ENCODE data around the gene LSAMP.

LSAMP gene

DNA sequence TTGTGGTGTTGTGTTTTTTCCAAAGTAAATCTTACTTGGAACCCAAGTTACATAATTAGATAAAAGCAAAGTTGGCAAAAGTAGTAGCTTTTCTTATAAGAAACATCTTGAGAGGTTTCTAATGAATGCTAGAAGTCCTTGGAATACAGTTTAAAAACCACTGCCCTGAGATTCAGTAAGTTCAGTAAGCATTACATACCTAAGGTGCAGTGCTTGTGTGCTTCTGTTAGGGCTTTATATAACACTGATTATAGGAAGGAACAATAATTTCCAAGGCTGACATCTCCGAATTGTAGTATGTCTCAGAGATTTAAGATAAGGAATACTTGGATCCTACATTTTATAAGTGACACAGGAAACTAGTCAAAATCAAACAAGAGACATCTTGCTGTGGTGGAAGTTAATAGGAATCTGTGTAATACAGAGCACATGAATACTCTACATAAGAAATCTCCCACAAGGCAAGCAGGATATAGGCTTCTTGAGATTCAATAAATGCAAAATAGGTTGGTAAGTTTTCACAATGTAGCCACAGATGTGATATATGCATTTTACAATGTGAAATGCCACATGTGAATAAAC lies 268.2 kb downstream of the LSAMP start:
- no peak overlapping the region for H3K14ac ChIP-seq (ENCODE audit: low read length)
- H2BK5ac ChIP-seq (ENCODE audit: low read depth, low read length, poor library complexity), result no peak overlapping the region
- no peak overlapping the region for H2AFZ ChIP-seq (ENCODE audit: insufficient read depth, low read length, poor library complexity)
- H3K18ac ChIP-seq (ENCODE audit: low read length), result no peak overlapping the region
- H3K36me3 ChIP-seq (ENCODE audit: control insufficient read depth in 1 of 2, insufficient read depth in 2 of 2, low read length in 2 of 2), result no peaks in the 10 kb centered on the region
- no peak overlapping the region for H4K8ac ChIP-seq (ENCODE audit: low read depth, low read length)
- WGBS (ENCODE audit: extremely low coverage, insufficient coverage, insufficient read length), result no CpG with 5 or more reads among the region's 1 CpG
- H4K91ac ChIP-seq (ENCODE audit: low read depth, low read length), result no peak overlapping the region
- no peak overlapping the region for H2BK12ac ChIP-seq (ENCODE audit: low read length)
- H3K27ac ChIP-seq (ENCODE audit: low read depth, low read length), result no peak overlapping the region
- no peak overlapping the region for H3K4me2 ChIP-seq (ENCODE audit: low read length)
- DNase-seq, result no peak
- no peak overlapping the region for H2AK5ac ChIP-seq (ENCODE audit: low read length)
- no peaks in the 10 kb centered on the region for H3K79me2 ChIP-seq (ENCODE audit: control insufficient read depth, insufficient read depth, low read length, poor library complexity)
- no peak overlapping the region for H3K23ac ChIP-seq (ENCODE audit: low read length)
- H4K12ac ChIP-seq (ENCODE audit: low read depth, low read length), result no peak overlapping the region
- no peak overlapping the region for H3K4ac ChIP-seq (ENCODE audit: low read depth, low read length)
- H3K4me1 ChIP-seq (ENCODE audit: control insufficient read depth in 1 of 2, insufficient read depth in 2 of 2, low read length in 2 of 2), result no peaks in the 10 kb centered on the region
- H3K4me3 ChIP-seq (ENCODE audit: low read depth, low read length), result no peak overlapping the region
- no peaks in the 10 kb centered on the region for H3K79me1 ChIP-seq (ENCODE audit: low read length)
- no peak overlapping the region for H3K9ac ChIP-seq (ENCODE audit: low read length)
- H3K27me3 ChIP-seq (ENCODE audit: insufficient read depth, low read length), result no peaks in the 10 kb centered on the region
- no peak overlapping the region for H2BK120ac ChIP-seq (ENCODE audit: insufficient read depth, low read length, poor library complexity)
- H3K9me3 ChIP-seq (ENCODE audit: insufficient read depth, low read depth, low read length), result no peaks in the 10 kb centered on the region

DNA sequence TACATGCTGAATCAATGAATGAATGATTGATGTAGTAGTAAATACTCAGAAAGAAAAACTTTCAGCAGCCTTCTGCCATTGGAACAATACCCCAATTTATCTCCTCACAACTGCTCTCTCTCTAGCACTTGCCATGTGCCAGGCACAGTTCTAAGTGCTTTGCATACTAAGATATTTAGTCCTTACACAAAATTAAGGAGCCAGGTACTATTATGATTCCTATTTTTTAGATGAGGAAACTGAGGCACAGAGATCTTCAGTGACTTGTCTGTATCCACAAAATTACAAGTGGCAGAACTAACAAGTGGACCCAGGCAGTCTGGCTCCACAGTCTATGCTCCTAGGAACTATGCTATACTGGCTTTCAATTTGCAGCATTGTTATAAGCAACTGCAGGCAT lies 279.2 kb downstream of the LSAMP start:
- Histone ChIP-seq H3K9me3 (ENCODE audit: insufficient read depth, low read depth, low read length) (no peaks in the 10 kb centered on the region), H3K27me3 (ENCODE audit: insufficient read depth, low read length) (no peaks in the 10 kb centered on the region), H3K79me2 (ENCODE audit: control insufficient read depth, insufficient read depth, low read length, poor library complexity) (no peaks in the 10 kb centered on the region), H2AK5ac (ENCODE audit: low read length) (no peak overlapping the region), H3K4ac (ENCODE audit: low read depth, low read length) (no peak overlapping the region), H3K4me3 (ENCODE audit: low read depth, low read length) (no peak overlapping the region), H3K14ac (ENCODE audit: low read length) (no peak overlapping the region), H3K27ac (ENCODE audit: low read depth, low read length) (no peak overlapping the region), H2BK12ac (ENCODE audit: low read length) (no peak overlapping the region), H3K36me3 (ENCODE audit: control insufficient read depth in 1 of 2, insufficient read depth in 2 of 2, low read length in 2 of 2) (no peaks in the 10 kb centered on the region), H4K12ac (ENCODE audit: low read depth, low read length) (no peak overlapping the region), H2BK120ac (ENCODE audit: insufficient read depth, low read length, poor library complexity) (no peak overlapping the region), H2AFZ (ENCODE audit: insufficient read depth, low read length, poor library complexity) (no peak overlapping the region), H3K23ac (ENCODE audit: low read length) (no peak overlapping the region), H3K79me1 (ENCODE audit: low read length) (no peaks in the 10 kb centered on the region), H3K18ac (ENCODE audit: low read length) (no peak overlapping the region), H3K4me1 (ENCODE audit: control insufficient read depth in 1 of 2, insufficient read depth in 2 of 2, low read length in 2 of 2) (no peaks in the 10 kb centered on the region), H4K8ac (ENCODE audit: low read depth, low read length) (no peak overlapping the region), H3K4me2 (ENCODE audit: low read length) (no peak overlapping the region), H4K91ac (ENCODE audit: low read depth, low read length) (no peak overlapping the region), H3K9ac (ENCODE audit: low read length) (no peak overlapping the region), H2BK5ac (ENCODE audit: low read depth, low read length, poor library complexity) (no peak overlapping the region)
- DNase-seq, result no peak

- no peaks in the 10 kb centered on the region for H3K27me3 ChIP-seq (ENCODE audit: insufficient read depth, low read length)
- no peak overlapping the region for H3K23ac ChIP-seq (ENCODE audit: low read length)
- H2AK5ac ChIP-seq (ENCODE audit: low read length), result no peak overlapping the region
- H2BK5ac ChIP-seq (ENCODE audit: low read depth, low read length, poor library complexity), result no peak overlapping the region
- no peak for DNase-seq
- H4K91ac ChIP-seq (ENCODE audit: low read depth, low read length), result no peak overlapping the region
- H3K18ac ChIP-seq (ENCODE audit: low read length), result no peak overlapping the region
- no peaks in the 10 kb centered on the region for H3K9me3 ChIP-seq (ENCODE audit: insufficient read depth, low read depth, low read length)
- H3K4me1 ChIP-seq (ENCODE audit: control insufficient read depth in 1 of 2, insufficient read depth in 2 of 2, low read length in 2 of 2), result no peaks in the 10 kb centered on the region
- no peaks in the 10 kb centered on the region for H3K79me2 ChIP-seq (ENCODE audit: control insufficient read depth, insufficient read depth, low read length, poor library complexity)
- H2BK12ac ChIP-seq (ENCODE audit: low read length), result no peak overlapping the region
- no peaks in the 10 kb centered on the region for H3K36me3 ChIP-seq (ENCODE audit: control insufficient read depth in 1 of 2, insufficient read depth in 2 of 2, low read length in 2 of 2)
- no peak overlapping the region for H4K8ac ChIP-seq (ENCODE audit: low read depth, low read length)
- H4K12ac ChIP-seq (ENCODE audit: low read depth, low read length), result no peak overlapping the region
- no peak overlapping the region for H2BK120ac ChIP-seq (ENCODE audit: insufficient read depth, low read length, poor library complexity)
- no peak overlapping the region for H3K4ac ChIP-seq (ENCODE audit: low read depth, low read length)
- no peak overlapping the region for H3K4me3 ChIP-seq (ENCODE audit: low read depth, low read length)
- H3K9ac ChIP-seq (ENCODE audit: low read length), result no peak overlapping the region
- no peaks in the 10 kb centered on the region for H3K79me1 ChIP-seq (ENCODE audit: low read length)
- H2AFZ ChIP-seq (ENCODE audit: insufficient read depth, low read length, poor library complexity), result no peak overlapping the region
- H3K27ac ChIP-seq (ENCODE audit: low read depth, low read length), result no peak overlapping the region
- H3K4me2 ChIP-seq (ENCODE audit: low read length), result no peak overlapping the region
- no peak overlapping the region for H3K14ac ChIP-seq (ENCODE audit: low read length)
These were observed 279.6 kb downstream of the LSAMP start for GRCh38 chr3:116165641-116166040.

DNA sequence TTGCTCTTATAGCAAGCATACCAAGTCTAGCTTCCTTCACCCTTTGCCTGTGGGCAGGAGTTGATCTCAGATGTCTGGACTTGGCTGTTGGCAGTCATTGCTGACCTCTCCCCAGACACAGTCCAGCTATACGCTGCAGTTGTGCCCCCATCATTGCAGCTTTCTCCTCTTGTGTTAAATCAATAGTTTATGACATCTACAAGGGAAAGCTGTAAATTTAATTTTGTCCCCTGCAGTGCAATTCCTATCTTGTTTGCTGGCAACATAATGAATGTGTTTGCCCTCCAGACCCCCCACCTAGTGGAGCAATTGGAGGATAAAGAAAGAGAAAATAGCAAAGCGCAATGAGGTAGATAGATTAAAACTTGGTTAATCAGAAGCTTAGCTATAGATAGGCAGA lies 280.2 kb downstream of the LSAMP start:
- Histone ChIP-seq H3K79me1 (ENCODE audit: low read length) (no peaks in the 10 kb centered on the region), H3K9ac (ENCODE audit: low read length) (no peak overlapping the region), H3K14ac (ENCODE audit: low read length) (no peak overlapping the region), H4K91ac (ENCODE audit: low read depth, low read length) (no peak overlapping the region), H3K18ac (ENCODE audit: low read length) (no peak overlapping the region), H3K4me3 (ENCODE audit: low read depth, low read length) (no peak overlapping the region), H3K23ac (ENCODE audit: low read length) (no peak overlapping the region), H4K12ac (ENCODE audit: low read depth, low read length) (no peak overlapping the region), H3K9me3 (ENCODE audit: insufficient read depth, low read depth, low read length) (no peaks in the 10 kb centered on the region), H3K27me3 (ENCODE audit: insufficient read depth, low read length) (no peaks in the 10 kb centered on the region), H3K4me1 (ENCODE audit: control insufficient read depth in 1 of 2, insufficient read depth in 2 of 2, low read length in 2 of 2) (no peaks in the 10 kb centered on the region), H2BK5ac (ENCODE audit: low read depth, low read length, poor library complexity) (no peak overlapping the region), H4K8ac (ENCODE audit: low read depth, low read length) (no peak overlapping the region), H2AFZ (ENCODE audit: insufficient read depth, low read length, poor library complexity) (no peak overlapping the region), H3K4me2 (ENCODE audit: low read length) (no peak overlapping the region), H3K79me2 (ENCODE audit: control insufficient read depth, insufficient read depth, low read length, poor library complexity) (no peaks in the 10 kb centered on the region), H3K27ac (ENCODE audit: low read depth, low read length) (no peak overlapping the region), H2BK12ac (ENCODE audit: low read length) (no peak overlapping the region), H2BK120ac (ENCODE audit: insufficient read depth, low read length, poor library complexity) (no peak overlapping the region), H3K36me3 (ENCODE audit: control insufficient read depth in 1 of 2, insufficient read depth in 2 of 2, low read length in 2 of 2) (no peaks in the 10 kb centered on the region), H3K4ac (ENCODE audit: low read depth, low read length) (no peak overlapping the region), H2AK5ac (ENCODE audit: low read length) (no peak overlapping the region)
- no peak for DNase-seq
- no CpG with 5 or more reads among the region's 2 CpGs for WGBS (ENCODE audit: extremely low coverage, insufficient coverage, insufficient read length)

Data from trophoblast cell (in vitro differentiated cells and primary cell).